CD14-positive monocyte (primary cell): ENCODE data around the gene EIF2B2. TPM values are rescaled to one million over a fixed set of nuclear protein-coding genes. Genes with fewer than 3 reads are reported as not detected.

Experiments used
- DNase-seq, 3 donors: peaks; one replicate each; pipeline ENCODE4 v3.0.0-alpha.2; 2011 to 2022
- H2AFZ ChIP-seq: 2 replicates; pipeline ENCODE4 v1.6.0; 2012; ENCODE audit warnings: mild to moderate bottlenecking, low read depth, low read length, inconsistent platforms; ENCODE audit not compliant: insufficient read depth, poor library complexity, severe bottlenecking
- H3K27ac ChIP-seq, 2 donors: 1 replicate in 1 of 2; 2 replicates in 1 of 2; pipeline ENCODE4 v1.5.1; 2012 to 2013; ENCODE audit warnings: low read length in 2 of 2, control low read depth in 1 of 2, inconsistent platforms in 1 of 2, low read depth in 1 of 2, mild to moderate bottlenecking in 1 of 2
- H3K27me3 ChIP-seq, 2 donors: one replicate each; pipeline versions ENCODE4 v1.6.0 to v1.6.1; 2011 to 2013; ENCODE audit warnings: low read length in 2 of 2; ENCODE audit not compliant: control insufficient read depth in 2 of 2, insufficient read depth in 2 of 2
- H3K36me3 ChIP-seq, 2 donors: replicated peaks in 1 of 2; 1 replicate in 1 of 2; 2 replicates in 1 of 2; pipeline versions ENCODE4 v1.5.1 to v1.6.1; 2012 to 2013; ENCODE audit warnings: low read length in 2 of 2, control low read depth in 1 of 2, inconsistent platforms in 1 of 2, mild to moderate bottlenecking in 1 of 2; ENCODE audit not compliant: insufficient read depth in 2 of 2, control insufficient read depth in 1 of 2
- H3K4me1 ChIP-seq, 2 donors: 1 replicate in 1 of 2; 2 replicates in 1 of 2; pipeline versions ENCODE4 v1.5.1 to v1.6.1; 2012 to 2013; ENCODE audit warnings: low read length in 2 of 2, control low read depth in 1 of 2, inconsistent platforms in 1 of 2, mild to moderate bottlenecking in 1 of 2, moderate library complexity in 1 of 2; ENCODE audit not compliant: insufficient read depth in 2 of 2, control insufficient read depth in 1 of 2
- H3K4me2 ChIP-seq: replicated peaks from 2 replicates; pipeline ENCODE3; 2012; ENCODE audit warnings: low read length, moderate library complexity, mild to moderate bottlenecking; ENCODE audit not compliant: poor library complexity, severe bottlenecking; ENCODE audit errors: extremely low read depth
- H3K4me3 ChIP-seq, 3 experiments: fragments of 200-600 bp in 1 of 3; sonication (generic) in 1 of 3; replicated peaks in 1 of 3; 1 replicate in 2 of 3; 2 replicates in 1 of 3; pipeline ENCODE4 v1.5.1; 2011 to 2013; ENCODE audit warnings: low read length in 3 of 3, mild to moderate bottlenecking in 3 of 3, control low read depth in 2 of 3, low read depth in 2 of 3, inconsistent platforms in 1 of 3, moderate library complexity in 1 of 3
- H3K79me2 ChIP-seq: 2 replicates; pipeline ENCODE4 v1.6.0; 2012; ENCODE audit warnings: mild to moderate bottlenecking, control low read depth, inconsistent platforms, low read length, moderate library complexity; ENCODE audit not compliant: insufficient read depth
- H3K9ac ChIP-seq: 2 replicates; pipeline ENCODE4 v1.6.0; 2017; ENCODE audit warnings: low read length, mild to moderate bottlenecking; ENCODE audit not compliant: insufficient read depth, poor library complexity, severe bottlenecking
- H3K9me3 ChIP-seq, 2 donors: replicated peaks in 1 of 2; 1 replicate in 1 of 2; 2 replicates in 1 of 2; pipeline versions ENCODE4 v1.5.1 to v1.6.1; 2012 to 2013; ENCODE audit warnings: low read length in 2 of 2, control low read depth in 1 of 2; ENCODE audit not compliant: control insufficient read depth in 1 of 2, insufficient read depth in 1 of 2
- H4K20me1 ChIP-seq: 2 replicates; pipeline ENCODE4 v1.6.0; 2012; ENCODE audit warnings: mild to moderate bottlenecking, low read length, control low read depth, moderate library complexity; ENCODE audit not compliant: insufficient read depth
- H3K27ac Mint-ChIP-seq, 7 donors: one replicate each; pipeline ENCODE4 v1.8.0; 2020; ENCODE audit warnings: mild to moderate bottlenecking in 7 of 7, mixed read lengths in 7 of 7, moderate library complexity in 6 of 7, inconsistent platforms in 2 of 7
- H3K27me3 Mint-ChIP-seq, 3 donors: one replicate each; pipeline ENCODE4 v1.8.0; 2021 to 2022; ENCODE audit warnings: low read depth in 3 of 3, mild to moderate bottlenecking in 3 of 3, mixed read lengths in 3 of 3, moderate library complexity in 3 of 3, inconsistent platforms in 1 of 3
- H3K36me3 Mint-ChIP-seq, 2 donors: one replicate each; pipeline ENCODE4 v1.8.0; 2020; ENCODE audit warnings: mixed read lengths in 2 of 2, inconsistent platforms in 1 of 2, mild to moderate bottlenecking in 1 of 2
- H3K4me1 Mint-ChIP-seq: one replicate; pipeline ENCODE4 v1.8.0; 2020; ENCODE audit warnings: mild to moderate bottlenecking, mixed read lengths
- H3K4me3 Mint-ChIP-seq, 2 donors: one replicate each; pipeline ENCODE4 v1.8.0; 2020; ENCODE audit warnings: mild to moderate bottlenecking in 2 of 2, mixed read lengths in 2 of 2, moderate library complexity in 1 of 2
- H3K9me3 Mint-ChIP-seq, 7 donors: one replicate each; pipeline ENCODE4 v1.8.0; 2020 to 2022; ENCODE audit warnings: mixed read lengths in 7 of 7, mild to moderate bottlenecking in 6 of 7, moderate library complexity in 6 of 7, inconsistent platforms in 2 of 7
- WGBS: methylation state at CpG from one replicate; pipeline ENCODE4 v1.1.5; 2013; ENCODE audit warnings: missing lambda C conversion rate; ENCODE audit not compliant: insufficient coverage; 5-methylcytosine and 5-hydroxymethylcytosine counted together
- intact Hi-C, 2 donors: fragments of 100-400 bp; cut with micrococcal nuclease; formaldehyde crosslinking; loops; one replicate each; pipeline versions ENCODE4 v1.15.0 to v1.15.1; 2023
- polyA plus RNA-seq, 3 donors: library from polyadenylated mRNA; depleted of rRNA in 1 of 3; unstranded in 2 of 3; stranded (reverse) in 1 of 3; fragments of 300-500 nt in 2 of 3; fragments of >200 nt in 1 of 3; fragmentation: Illumina TruSeq in 2 of 3; gene quantifications; 1 replicate in 2 of 3; 2 replicates in 1 of 3; pipeline ENCODE4 v1.2.3, GENCODE V29; 2012 to 2021
- TF ChIP-seq, protein P1 (sequence below): fragments of 200-600 bp; IDR thresholded peaks from one replicate; pipeline ENCODE4 v1.8.0; 2022; ENCODE audit warnings: antibody characterized with exemption, mild to moderate bottlenecking

The EIF2B2 gene
- polyA plus RNA-seq, 3 donors = 20.8 to 26.3 (median 23.9) TPM

- Histone ChIP-seq H3K27me3 (no peaks in the 10 kb centered on the region), H3K4me1 (peaks cover 0 to 2% of the 10 kb centered on the region in 2 donors), H3K4me3 (no peak overlapping the region), H3K27ac (no peak overlapping the region), H3K9ac (no peak overlapping the region), H4K20me1 (no peaks in the 10 kb centered on the region), H2AFZ (no peak overlapping the region), H3K79me2 (no peaks in the 10 kb centered on the region), H3K36me3 (no peaks in the 10 kb centered on the region), H3K4me2 (no peak overlapping the region), H3K9me3 (no peaks in the 10 kb centered on the region)
- Mint-ChIP-seq H3K4me3 (no peak overlapping the region), H3K9me3 (peaks cover 0 to 2% (median 0%) of the 10 kb centered on the region in 7 donors), H3K27ac (no peak overlapping the region), H3K27me3 (peaks cover 1 to 10% (median 2%) of the 10 kb centered on the region in 3 donors), H3K36me3 (no peaks in the 10 kb centered on the region), H3K4me1 (no peaks in the 10 kb centered on the region)
- WGBS = 100% methylated on average over 6 of the region's 11 CpGs
- intact Hi-C loops = no loop called here
- no peak for DNase-seq
- TF ChIP-seq, protein P1, sequence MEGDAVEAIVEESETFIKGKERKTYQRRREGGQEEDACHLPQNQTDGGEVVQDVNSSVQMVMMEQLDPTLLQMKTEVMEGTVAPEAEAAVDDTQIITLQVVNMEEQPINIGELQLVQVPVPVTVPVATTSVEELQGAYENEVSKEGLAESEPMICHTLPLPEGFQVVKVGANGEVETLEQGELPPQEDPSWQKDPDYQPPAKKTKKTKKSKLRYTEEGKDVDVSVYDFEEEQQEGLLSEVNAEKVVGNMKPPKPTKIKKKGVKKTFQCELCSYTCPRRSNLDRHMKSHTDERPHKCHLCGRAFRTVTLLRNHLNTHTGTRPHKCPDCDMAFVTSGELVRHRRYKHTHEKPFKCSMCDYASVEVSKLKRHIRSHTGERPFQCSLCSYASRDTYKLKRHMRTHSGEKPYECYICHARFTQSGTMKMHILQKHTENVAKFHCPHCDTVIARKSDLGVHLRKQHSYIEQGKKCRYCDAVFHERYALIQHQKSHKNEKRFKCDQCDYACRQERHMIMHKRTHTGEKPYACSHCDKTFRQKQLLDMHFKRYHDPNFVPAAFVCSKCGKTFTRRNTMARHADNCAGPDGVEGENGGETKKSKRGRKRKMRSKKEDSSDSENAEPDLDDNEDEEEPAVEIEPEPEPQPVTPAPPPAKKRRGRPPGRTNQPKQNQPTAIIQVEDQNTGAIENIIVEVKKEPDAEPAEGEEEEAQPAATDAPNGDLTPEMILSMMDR = no peak
Observed at GRCh38 chr14:74978416-74978947, 24.2 kb upstream of the EIF2B2 start.

- H3K27ac ChIP-seq = no peak overlapping the region
- H3K27ac Mint-ChIP-seq = no peak overlapping the region
- no peak for DNase-seq
- no peak overlapping the region for H3K4me3 ChIP-seq
- no peaks in the 10 kb centered on the region for H3K9me3 ChIP-seq
- H3K4me2 ChIP-seq = no peak overlapping the region
- no peaks in the 10 kb centered on the region for H3K36me3 Mint-ChIP-seq
- no peak overlapping the region for H3K9ac ChIP-seq
- H3K27me3 Mint-ChIP-seq = peaks cover 1 to 10% (median 2%) of the 10 kb centered on the region in 3 donors
- intact Hi-C loops = no loop called here
- H3K9me3 Mint-ChIP-seq = peaks cover 0 to 2% (median 0%) of the 10 kb centered on the region in 7 donors
- H3K79me2 ChIP-seq = no peaks in the 10 kb centered on the region
- TF ChIP-seq, protein P1 = no peak
- no peak overlapping the region for H2AFZ ChIP-seq
- H3K36me3 ChIP-seq = no peaks in the 10 kb centered on the region
- H3K27me3 ChIP-seq = no peaks in the 10 kb centered on the region
- no peaks in the 10 kb centered on the region for H3K4me1 ChIP-seq
- no peaks in the 10 kb centered on the region for H4K20me1 ChIP-seq
- no peaks in the 10 kb centered on the region for H3K4me1 Mint-ChIP-seq
- 80% methylated on average over 1 of the region's 4 CpGs for WGBS
- no peak overlapping the region for H3K4me3 Mint-ChIP-seq
Observed at GRCh38 chr14:74979029-74979428, 23.7 kb upstream of the EIF2B2 start.
